ENCODE data around the gene MED13.

Gene MED13

DNA sequence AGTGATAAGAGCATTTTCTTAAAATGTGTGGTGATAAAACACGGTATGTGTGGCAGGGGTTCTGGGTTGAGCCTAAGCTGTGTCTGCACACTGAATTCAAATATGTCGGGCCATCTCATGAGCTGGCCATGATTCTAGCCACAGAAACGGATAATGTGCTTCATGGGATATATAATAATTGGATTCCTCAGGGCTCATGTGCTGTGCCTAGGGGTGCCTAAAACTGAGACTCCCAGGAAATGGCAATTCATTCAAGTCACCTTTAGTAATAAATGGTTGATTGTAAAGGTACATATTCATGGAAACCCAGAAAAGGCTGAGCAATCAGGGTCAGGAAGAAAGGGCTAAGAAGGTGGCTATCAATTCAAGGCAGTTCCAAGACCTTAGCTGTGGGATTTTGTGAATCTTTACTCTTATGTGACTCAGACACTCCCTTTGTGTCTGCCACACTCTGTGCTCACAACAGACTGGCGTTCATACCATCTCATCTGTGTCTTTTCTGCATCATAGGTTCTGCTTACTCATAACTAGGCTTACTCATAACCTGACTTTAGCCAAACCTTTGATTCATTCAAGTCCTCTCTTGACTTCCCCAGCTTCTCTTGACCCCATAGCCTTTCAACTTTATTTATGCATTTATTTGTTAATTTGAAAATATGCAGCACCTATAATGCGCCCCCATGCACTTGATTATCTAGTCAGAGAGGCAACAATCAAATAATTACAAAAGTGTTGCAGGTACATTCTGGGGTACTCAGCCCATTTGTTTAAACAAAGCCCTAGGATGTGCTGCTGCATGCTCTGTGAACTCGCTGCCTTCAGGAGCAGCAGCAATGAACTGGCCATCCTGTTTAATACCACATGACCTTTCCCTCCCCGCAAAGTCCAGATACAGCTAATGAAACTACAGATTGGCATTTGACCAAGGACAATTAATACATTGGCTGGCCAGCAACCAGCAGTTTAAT is 28.4 kb upstream of the MED13 start:
- no peak overlapping the region for H3K4me3 ChIP-seq (ENCODE audit: low read depth in 1 of 2, low read length in 1 of 2)
- H3K27ac ChIP-seq = no peak overlapping the region
- no peaks in the 10 kb centered on the region for H3K9me3 ChIP-seq
- TF ChIP-seq, protein P1, sequence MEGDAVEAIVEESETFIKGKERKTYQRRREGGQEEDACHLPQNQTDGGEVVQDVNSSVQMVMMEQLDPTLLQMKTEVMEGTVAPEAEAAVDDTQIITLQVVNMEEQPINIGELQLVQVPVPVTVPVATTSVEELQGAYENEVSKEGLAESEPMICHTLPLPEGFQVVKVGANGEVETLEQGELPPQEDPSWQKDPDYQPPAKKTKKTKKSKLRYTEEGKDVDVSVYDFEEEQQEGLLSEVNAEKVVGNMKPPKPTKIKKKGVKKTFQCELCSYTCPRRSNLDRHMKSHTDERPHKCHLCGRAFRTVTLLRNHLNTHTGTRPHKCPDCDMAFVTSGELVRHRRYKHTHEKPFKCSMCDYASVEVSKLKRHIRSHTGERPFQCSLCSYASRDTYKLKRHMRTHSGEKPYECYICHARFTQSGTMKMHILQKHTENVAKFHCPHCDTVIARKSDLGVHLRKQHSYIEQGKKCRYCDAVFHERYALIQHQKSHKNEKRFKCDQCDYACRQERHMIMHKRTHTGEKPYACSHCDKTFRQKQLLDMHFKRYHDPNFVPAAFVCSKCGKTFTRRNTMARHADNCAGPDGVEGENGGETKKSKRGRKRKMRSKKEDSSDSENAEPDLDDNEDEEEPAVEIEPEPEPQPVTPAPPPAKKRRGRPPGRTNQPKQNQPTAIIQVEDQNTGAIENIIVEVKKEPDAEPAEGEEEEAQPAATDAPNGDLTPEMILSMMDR (IDR thresholded peaks at IDR 0.05) = no peak
- peaks cover 10% of the 10 kb centered on the region for H3K27me3 ChIP-seq
- H3K4me1 ChIP-seq (ENCODE audit: control insufficient read depth in 1 of 2, insufficient read depth in 1 of 2, low read depth in 1 of 2, low read length in 1 of 2) = no peaks in the 10 kb centered on the region
- no peaks in the 10 kb centered on the region for H3K36me3 ChIP-seq

DNA sequence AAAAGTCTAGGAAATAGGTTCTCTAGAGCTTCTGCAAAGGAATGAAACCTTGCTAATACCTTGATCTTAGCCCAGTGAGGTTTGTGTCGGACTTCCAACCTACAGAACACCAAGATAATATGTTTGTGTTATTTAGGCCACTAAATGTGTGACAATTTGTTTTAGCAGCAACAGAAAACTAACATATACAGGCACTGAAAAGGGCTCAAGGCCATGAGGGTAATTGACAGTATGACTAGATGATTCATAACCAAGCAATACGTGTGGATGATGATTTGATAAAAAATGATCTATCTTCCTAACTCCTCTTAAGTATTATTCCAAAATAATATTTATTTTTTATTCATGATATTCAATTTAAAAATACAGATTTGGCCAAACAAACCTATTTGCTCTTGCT is 27.7 kb upstream of the MED13 start:
- peaks cover 10% of the 10 kb centered on the region for H3K27me3 ChIP-seq
- TF ChIP-seq, protein P1 (IDR thresholded peaks at IDR 0.05) = no peak
- no peaks in the 10 kb centered on the region for H3K9me3 ChIP-seq
- H3K4me1 ChIP-seq (ENCODE audit: control insufficient read depth in 1 of 2, insufficient read depth in 1 of 2, low read depth in 1 of 2, low read length in 1 of 2) = no peaks in the 10 kb centered on the region
- H3K4me3 ChIP-seq (ENCODE audit: low read depth in 1 of 2, low read length in 1 of 2) = no peak overlapping the region
- no peak overlapping the region for H3K27ac ChIP-seq
- no peaks in the 10 kb centered on the region for H3K36me3 ChIP-seq

DNA sequence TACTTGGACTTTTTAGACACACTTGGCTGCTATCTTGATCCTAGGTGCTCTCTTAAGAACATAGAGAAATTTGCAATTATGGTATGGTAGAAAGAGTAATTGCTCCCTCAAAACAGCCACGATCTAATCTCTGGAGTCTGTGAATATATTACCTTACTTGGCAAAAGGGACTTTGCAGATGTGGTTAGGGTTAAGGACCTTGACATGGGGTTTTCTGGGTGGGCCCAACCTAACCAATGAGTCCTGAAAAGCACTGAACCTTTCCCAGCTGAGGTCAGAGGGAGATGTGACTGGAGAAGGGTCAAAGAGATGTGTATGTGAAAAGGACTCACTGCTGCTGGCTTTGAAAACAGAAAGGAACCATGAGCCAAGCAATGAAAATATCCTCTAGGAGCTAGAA is 26.7 kb upstream of the MED13 start:
- no peaks in the 10 kb centered on the region for H3K4me1 ChIP-seq (ENCODE audit: control insufficient read depth in 1 of 2, insufficient read depth in 1 of 2, low read depth in 1 of 2, low read length in 1 of 2)
- peaks cover 10% of the 10 kb centered on the region for H3K27me3 ChIP-seq
- no peaks in the 10 kb centered on the region for H3K36me3 ChIP-seq
- no peaks in the 10 kb centered on the region for H3K9me3 ChIP-seq
- no peak overlapping the region for H3K4me3 ChIP-seq (ENCODE audit: low read depth in 1 of 2, low read length in 1 of 2)
- TF ChIP-seq, protein P1 (IDR thresholded peaks at IDR 0.05) = no peak
- no peak overlapping the region for H3K27ac ChIP-seq

DNA sequence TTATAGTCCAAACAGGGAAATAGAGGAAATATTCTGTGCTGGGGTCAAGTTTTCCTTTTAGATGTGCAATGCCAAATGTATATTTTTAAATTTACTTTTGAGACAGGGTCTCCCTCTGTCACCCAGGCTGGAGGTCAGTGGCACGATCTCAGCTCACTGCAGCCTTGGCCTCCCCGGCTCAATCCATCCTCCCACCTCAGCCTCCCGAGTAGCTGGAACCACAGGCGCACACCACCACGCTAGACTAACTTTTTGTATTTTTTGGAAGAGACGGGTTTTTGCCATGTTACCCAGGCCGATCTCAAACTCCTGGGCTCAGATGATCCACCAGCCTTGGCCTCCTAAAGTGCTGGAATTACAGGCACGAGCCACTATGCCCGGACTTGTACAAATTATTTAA is 25.8 kb upstream of the MED13 start:
- Histone ChIP-seq H3K27me3 (peaks cover 5% of the 10 kb centered on the region), H3K27ac (no peak overlapping the region), H3K4me3 (ENCODE audit: low read depth in 1 of 2, low read length in 1 of 2) (no peak overlapping the region), H3K4me1 (ENCODE audit: control insufficient read depth in 1 of 2, insufficient read depth in 1 of 2, low read depth in 1 of 2, low read length in 1 of 2) (no peaks in the 10 kb centered on the region), H3K36me3 (no peaks in the 10 kb centered on the region), H3K9me3 (no peaks in the 10 kb centered on the region)
- TF ChIP-seq, protein P1 (IDR thresholded peaks at IDR 0.05) = no peak

DNA sequence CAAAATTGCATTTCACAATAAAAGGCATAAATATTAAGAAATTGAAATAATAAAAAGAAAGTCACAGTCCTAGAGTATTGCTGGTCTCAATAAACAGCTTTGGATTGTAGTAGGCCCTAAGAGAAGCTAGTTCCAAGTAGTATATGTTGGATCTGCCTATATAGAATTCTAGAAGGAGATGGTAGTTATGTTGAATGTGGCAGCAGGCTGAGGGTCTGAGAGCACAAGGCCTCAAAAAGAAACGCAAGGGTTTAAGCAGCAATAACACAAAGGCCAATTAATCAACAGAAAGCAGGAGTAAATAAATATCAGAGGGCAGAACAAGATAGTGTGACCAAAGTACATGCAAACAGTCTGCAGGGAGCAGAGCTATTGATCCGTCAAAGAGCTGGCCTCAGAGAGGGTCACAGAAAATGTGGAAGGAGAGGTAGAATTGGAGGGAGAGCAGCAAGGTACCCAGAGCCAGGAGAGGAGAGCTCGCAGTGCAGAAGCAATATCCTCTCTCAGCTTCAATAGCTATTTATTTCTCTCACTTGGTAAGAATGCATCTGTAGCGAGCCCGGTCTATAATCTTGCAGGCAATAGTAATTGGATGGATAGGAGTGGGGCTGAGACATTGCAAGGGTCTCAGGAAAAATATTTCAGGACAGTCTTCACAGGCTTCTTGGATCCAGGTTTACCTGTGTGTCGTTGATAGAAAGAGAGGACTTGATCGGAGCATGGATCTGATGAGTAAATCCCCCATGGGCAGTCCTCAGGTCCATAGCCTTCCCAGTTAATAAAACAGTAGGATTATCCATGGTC is 25.1 kb upstream of the MED13 start:
- H3K27me3 ChIP-seq = no peaks in the 10 kb centered on the region
- H3K36me3 ChIP-seq = no peaks in the 10 kb centered on the region
- no peaks in the 10 kb centered on the region for H3K4me1 ChIP-seq (ENCODE audit: control insufficient read depth in 1 of 2, insufficient read depth in 1 of 2, low read depth in 1 of 2, low read length in 1 of 2)
- H3K27ac ChIP-seq = no peak overlapping the region
- TF ChIP-seq, protein P1 (IDR thresholded peaks at IDR 0.05) = no peak
- H3K4me3 ChIP-seq (ENCODE audit: low read depth in 1 of 2, low read length in 1 of 2) = no peak overlapping the region
- no peaks in the 10 kb centered on the region for H3K9me3 ChIP-seq

Data from neutrophil (primary cell).